ENCODE data around the gene CADM1. TPM values are rescaled to one million over a fixed set of nuclear protein-coding genes. Genes with fewer than 3 reads are reported as not detected.

The CADM1 gene
- total and polyA plus RNA-seq, 2 experiments from 2014 or later, result 48.4 to 54.3 TPM

DNA sequence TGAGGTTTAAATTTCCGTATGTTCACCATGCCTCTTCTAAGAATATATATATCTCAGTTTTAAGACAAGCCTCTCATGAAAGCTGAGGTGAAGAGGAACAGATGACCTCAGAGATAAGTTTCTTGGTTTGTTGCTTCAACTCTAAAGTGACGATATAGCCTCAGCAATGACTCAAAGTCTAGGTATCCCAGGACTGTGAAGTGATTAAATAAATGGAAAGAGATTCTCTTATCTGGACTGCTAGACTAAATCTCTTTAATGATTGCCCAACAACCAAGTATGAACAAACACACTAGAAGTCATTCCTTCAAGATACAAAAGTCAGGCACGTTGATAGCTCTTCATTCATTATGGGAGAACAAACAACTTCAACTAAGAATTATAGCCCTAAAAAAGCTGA lies 15.3 kb downstream of the CADM1 start:
- Histone ChIP-seq H3K4me2 (peak overlapping the region; percentile 66), H3K9me2 (replicated peaks; ENCODE audit: insufficient read depth) (no peaks in the 10 kb centered on the region), H3K4me1 (ENCODE audit: insufficient read depth) (peaks cover 23% of the 10 kb centered on the region), H3K27ac (peak overlapping the region; percentile 83), H3K9me3 (ENCODE audit: low read depth) (no peaks in the 10 kb centered on the region), H3K4me3 (no peak overlapping the region), H3K79me2 (peaks cover 4% of the 10 kb centered on the region), H4K20me1 (ENCODE audit: insufficient read depth, poor library complexity, severe bottlenecking) (no peaks in the 10 kb centered on the region), H3K36me3 (replicated peaks; ENCODE audit: insufficient read depth, low read depth) (no peaks in the 10 kb centered on the region), H3K27me3 (no peaks in the 10 kb centered on the region), H2AFZ (no peak overlapping the region)
- DNase-seq (ENCODE audit: low spot score), result peak; percentile 67
- TF ChIP-seq, protein P1, sequence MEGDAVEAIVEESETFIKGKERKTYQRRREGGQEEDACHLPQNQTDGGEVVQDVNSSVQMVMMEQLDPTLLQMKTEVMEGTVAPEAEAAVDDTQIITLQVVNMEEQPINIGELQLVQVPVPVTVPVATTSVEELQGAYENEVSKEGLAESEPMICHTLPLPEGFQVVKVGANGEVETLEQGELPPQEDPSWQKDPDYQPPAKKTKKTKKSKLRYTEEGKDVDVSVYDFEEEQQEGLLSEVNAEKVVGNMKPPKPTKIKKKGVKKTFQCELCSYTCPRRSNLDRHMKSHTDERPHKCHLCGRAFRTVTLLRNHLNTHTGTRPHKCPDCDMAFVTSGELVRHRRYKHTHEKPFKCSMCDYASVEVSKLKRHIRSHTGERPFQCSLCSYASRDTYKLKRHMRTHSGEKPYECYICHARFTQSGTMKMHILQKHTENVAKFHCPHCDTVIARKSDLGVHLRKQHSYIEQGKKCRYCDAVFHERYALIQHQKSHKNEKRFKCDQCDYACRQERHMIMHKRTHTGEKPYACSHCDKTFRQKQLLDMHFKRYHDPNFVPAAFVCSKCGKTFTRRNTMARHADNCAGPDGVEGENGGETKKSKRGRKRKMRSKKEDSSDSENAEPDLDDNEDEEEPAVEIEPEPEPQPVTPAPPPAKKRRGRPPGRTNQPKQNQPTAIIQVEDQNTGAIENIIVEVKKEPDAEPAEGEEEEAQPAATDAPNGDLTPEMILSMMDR (IDR thresholded peaks at IDR 0.05; ENCODE audit: poor library complexity), result no peak
- TF ChIP-seq EZH2phosphoT487 (IDR thresholded peaks at IDR 0.05; ENCODE audit: low read depth, severe bottlenecking, unreplicated experiment) (no peak), EZH2 (IDR thresholded peaks at IDR 0.05; ENCODE audit: borderline replicate concordance) (no peak)
- WGBS (ENCODE audit: low lambda C conversion rate, missing lambda C conversion rate), result 20% methylated on average over 3 of the region's 3 CpGs

DNA sequence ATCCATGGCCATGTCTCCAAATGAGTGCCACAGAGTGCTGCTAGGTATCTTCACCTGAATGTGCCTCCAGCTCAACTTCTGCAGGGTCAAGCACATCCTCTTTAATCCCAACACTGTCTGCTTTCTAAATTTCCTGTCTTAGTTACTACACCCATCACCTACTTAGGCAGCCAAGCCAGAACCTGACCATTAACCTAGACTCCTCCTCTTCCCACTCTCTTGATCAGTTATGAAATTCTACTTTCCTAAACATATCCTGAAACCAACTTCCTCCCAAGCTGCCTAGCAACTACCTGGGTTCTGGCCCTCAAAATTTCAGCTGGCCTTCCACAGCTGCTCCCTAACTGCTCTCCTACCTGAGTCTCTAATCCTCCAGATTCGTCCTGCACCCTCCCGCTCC lies 22.7 kb downstream of the CADM1 start:
- H3K9me2 ChIP-seq (replicated peaks; ENCODE audit: insufficient read depth), result no peaks in the 10 kb centered on the region
- H3K4me1 ChIP-seq (ENCODE audit: insufficient read depth), result no peaks in the 10 kb centered on the region
- no peaks in the 10 kb centered on the region for H3K27me3 ChIP-seq
- no peak for DNase-seq (ENCODE audit: low spot score)
- no peak for TF ChIP-seq EZH2 (IDR thresholded peaks at IDR 0.05; ENCODE audit: borderline replicate concordance)
- TF ChIP-seq, protein P1 (IDR thresholded peaks at IDR 0.05; ENCODE audit: poor library complexity), result no peak
- no peak for TF ChIP-seq EZH2phosphoT487 (IDR thresholded peaks at IDR 0.05; ENCODE audit: low read depth, severe bottlenecking, unreplicated experiment)
- no peak overlapping the region for H2AFZ ChIP-seq
- H3K4me3 ChIP-seq, result no peak overlapping the region
- WGBS (ENCODE audit: low lambda C conversion rate, missing lambda C conversion rate), result 96% methylated on average over 2 of the region's 2 CpGs
- H3K79me2 ChIP-seq, result peaks cover 4% of the 10 kb centered on the region
- no peaks in the 10 kb centered on the region for H4K20me1 ChIP-seq (ENCODE audit: insufficient read depth, poor library complexity, severe bottlenecking)
- no peaks in the 10 kb centered on the region for H3K36me3 ChIP-seq (replicated peaks; ENCODE audit: insufficient read depth, low read depth)
- no peaks in the 10 kb centered on the region for H3K9me3 ChIP-seq (ENCODE audit: low read depth)
- no peak overlapping the region for H3K4me2 ChIP-seq
- H3K27ac ChIP-seq, result no peak overlapping the region

GRCh38 chr11:115480611-115481010 lies 23.6 kb downstream of the CADM1 start:
- Histone ChIP-seq H3K27ac (no peak overlapping the region), H3K9me2 (replicated peaks; ENCODE audit: insufficient read depth) (no peaks in the 10 kb centered on the region), H3K4me2 (no peak overlapping the region), H3K79me2 (peaks cover 4% of the 10 kb centered on the region), H3K9me3 (ENCODE audit: low read depth) (no peaks in the 10 kb centered on the region), H3K4me3 (no peak overlapping the region), H2AFZ (no peak overlapping the region), H3K36me3 (replicated peaks; ENCODE audit: insufficient read depth, low read depth) (no peaks in the 10 kb centered on the region), H4K20me1 (ENCODE audit: insufficient read depth, poor library complexity, severe bottlenecking) (no peaks in the 10 kb centered on the region), H3K4me1 (ENCODE audit: insufficient read depth) (no peaks in the 10 kb centered on the region), H3K27me3 (no peaks in the 10 kb centered on the region)
- DNase-seq (ENCODE audit: low spot score), result no peak
- WGBS (ENCODE audit: low lambda C conversion rate, missing lambda C conversion rate), result 58% methylated on average over 1 of the region's 1 CpG
- TF ChIP-seq, protein P1 (IDR thresholded peaks at IDR 0.05; ENCODE audit: poor library complexity), result no peak
- TF ChIP-seq EZH2phosphoT487 (IDR thresholded peaks at IDR 0.05; ENCODE audit: low read depth, severe bottlenecking, unreplicated experiment) (no peak), EZH2 (IDR thresholded peaks at IDR 0.05; ENCODE audit: borderline replicate concordance) (no peak)

DNA sequence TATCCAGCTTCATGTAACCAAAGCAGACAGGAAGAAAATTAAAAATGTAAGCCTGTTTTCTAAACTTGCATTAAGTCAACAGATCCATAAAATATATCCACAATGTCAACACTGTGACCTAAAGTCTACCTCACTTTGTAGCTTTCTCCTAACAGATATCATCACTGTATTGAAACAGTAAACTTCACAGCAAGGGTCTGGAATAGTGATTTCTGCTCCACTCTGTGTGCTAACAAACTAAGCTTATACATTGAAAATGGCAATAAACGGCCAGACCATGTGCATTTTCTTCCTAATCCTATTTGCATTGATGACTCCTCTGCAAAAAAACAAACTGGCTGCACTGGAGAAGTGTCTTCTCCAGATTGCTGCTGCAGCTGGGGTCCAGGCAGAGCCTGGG lies 26.8 kb downstream of the CADM1 start:
- Histone ChIP-seq H3K4me2 (no peak overlapping the region), H3K27ac (no peak overlapping the region), H3K27me3 (no peaks in the 10 kb centered on the region), H3K79me2 (peaks cover 6% of the 10 kb centered on the region), H3K9me3 (ENCODE audit: low read depth) (no peaks in the 10 kb centered on the region), H2AFZ (no peak overlapping the region), H3K4me3 (no peak overlapping the region), H3K36me3 (replicated peaks; ENCODE audit: insufficient read depth, low read depth) (no peaks in the 10 kb centered on the region), H3K4me1 (ENCODE audit: insufficient read depth) (no peaks in the 10 kb centered on the region), H3K9me2 (replicated peaks; ENCODE audit: insufficient read depth) (no peaks in the 10 kb centered on the region), H4K20me1 (ENCODE audit: insufficient read depth, poor library complexity, severe bottlenecking) (no peaks in the 10 kb centered on the region)
- DNase-seq (ENCODE audit: low spot score), result no peak
- TF ChIP-seq EZH2phosphoT487 (IDR thresholded peaks at IDR 0.05; ENCODE audit: low read depth, severe bottlenecking, unreplicated experiment), result no peak
- TF ChIP-seq EZH2 (IDR thresholded peaks at IDR 0.05; ENCODE audit: borderline replicate concordance), result no peak
- TF ChIP-seq, protein P1 (IDR thresholded peaks at IDR 0.05; ENCODE audit: poor library complexity), result no peak
- 12% methylated on average over 1 of the region's 1 CpG for WGBS (ENCODE audit: low lambda C conversion rate, missing lambda C conversion rate)
